Hematopoietic multipotent progenitor cell treated with erythropoietin and hydrocortisone succinate and interleukin-3 and kit ligand, for 17 days (in vitro differentiated cells): Measurements from ENCODE around the gene GFM1.
"Not testable (repeated sequence)": the region's sequence is repeated elsewhere in the genome, so short reads cannot be mapped to it uniquely, and the experiment has no call there.

Experiments used
- DNase-seq: peaks from one replicate; pipeline ENCODE4 v3.0.0-alpha.2; 2015; ENCODE audit warnings: low spot score

GFM1 gene

GRCh38 chr3:158678687-158679086, 34.4 kb downstream of the GFM1 start:
- DNase-seq, result no peak

- DNase-seq, result peak; percentile 77
Measured at GRCh38 chr3:158679547-158680000, 35.2 kb downstream of the GFM1 start.

- DNase-seq, result no peak
Measured at GRCh38 chr3:158680861-158681260, 36.5 kb downstream of the GFM1 start.

GRCh38 chr3:158683230-158683962, 39.1 kb downstream of the GFM1 start:
- DNase-seq, result no peak

- no peak for DNase-seq
Measured at GRCh38 chr3:158685159-158685558, 40.8 kb downstream of the GFM1 start.

GRCh38 chr3:158693866-158694456, 49.6 kb downstream of the GFM1 start:
- not testable (repeated sequence) for DNase-seq

GRCh38 chr3:158696618-158697017, 52.3 kb downstream of the GFM1 start:
- DNase-seq, result no peak

GRCh38 chr3:158700559-158700958, 56.2 kb downstream of the GFM1 start:
- DNase-seq, result no peak

GRCh38 chr3:158701420-158702065, 57.2 kb downstream of the GFM1 start:
- DNase-seq, result no peak

- no peak for DNase-seq
Measured at GRCh38 chr3:158702815-158703481, 58.6 kb downstream of the GFM1 start.

GRCh38 chr3:158703566-158703965, 59.2 kb downstream of the GFM1 start:
- no peak for DNase-seq

GRCh38 chr3:158709666-158710083, 65.3 kb downstream of the GFM1 start:
- DNase-seq, result peak; percentile 67

- DNase-seq, result no peak
Measured at GRCh38 chr3:158710601-158711000, 66.3 kb downstream of the GFM1 start.

GRCh38 chr3:158711886-158712285, 67.6 kb downstream of the GFM1 start:
- no peak for DNase-seq

- DNase-seq, result no peak
Measured at GRCh38 chr3:158712443-158712842, 68.1 kb downstream of the GFM1 start.

- peak; percentile 87 for DNase-seq
Measured at GRCh38 chr3:158713094-158713499, 68.8 kb downstream of the GFM1 start.

- no peak for DNase-seq
Measured at GRCh38 chr3:158717576-158717975, 73.2 kb downstream of the GFM1 start.

- DNase-seq, result no peak
Measured at GRCh38 chr3:158718490-158719170, 74.3 kb downstream of the GFM1 start.

- no peak for DNase-seq
Measured at GRCh38 chr3:158722108-158722507, 77.8 kb downstream of the GFM1 start.

- no peak for DNase-seq
Measured at GRCh38 chr3:158723991-158724390, 79.7 kb downstream of the GFM1 start.

- no peak for DNase-seq
Measured at GRCh38 chr3:158725348-158726011, 81.2 kb downstream of the GFM1 start.
